ENCODE measurements around the gene PIM1. TPM values are rescaled to one million over a fixed set of nuclear protein-coding genes. Genes with fewer than 3 reads are reported as not detected.
A peak's percentile ranks its signal among the peaks of the same experiment; 100 is the strongest.
"Not testable (repeated sequence)": the region's sequence is repeated elsewhere in the genome, so short reads cannot be mapped to it uniquely, and the experiment has no call there.

Gene PIM1
- total RNA-seq, 6 experiments from 2014 or later: 3.6 to 6.3 (median 5.1) TPM

DNA sequence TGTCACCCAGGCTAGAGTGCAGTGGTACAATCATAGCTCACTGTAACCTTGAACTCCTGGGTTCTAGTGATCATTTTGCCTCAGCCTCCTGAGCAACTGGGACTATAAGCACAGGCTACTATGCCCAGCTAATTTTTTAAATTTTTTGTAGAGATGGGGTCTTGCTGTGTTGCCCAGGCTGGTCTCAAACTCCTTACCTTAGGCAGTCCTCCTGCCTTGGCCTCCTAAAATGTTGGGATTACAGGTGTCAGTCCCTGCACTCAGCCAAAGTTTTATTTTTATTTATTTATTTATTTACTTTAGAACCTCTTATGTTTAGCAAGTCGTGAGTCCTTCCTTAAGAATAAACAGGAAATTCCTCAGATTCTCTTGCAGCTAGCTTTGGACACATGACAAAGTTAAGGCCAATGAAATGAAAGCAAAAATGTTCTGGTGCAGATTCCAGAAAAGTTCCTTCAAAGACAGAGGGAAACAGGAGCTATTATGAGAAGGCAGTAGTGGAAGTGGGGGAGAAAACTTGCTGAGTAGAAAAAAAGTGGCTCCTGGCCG, 19.1 kb downstream of the PIM1 start:
- H3K4me1 Mint-ChIP-seq (ENCODE audit: low read depth): peaks cover 19% of the 10 kb centered on the region
- H3K4me3 Mint-ChIP-seq: peak overlapping the region; percentile 28; the same call in 1 of the 2 replicates
- H3K27me3 Mint-ChIP-seq (ENCODE audit: insufficient read depth): peaks cover 3% of the 10 kb centered on the region; the same call in 1 of the 2 replicates
- 0 out of 2 replicates have a peak, but pooled peaks cover 4% of the 10 kb centered on the region for H3K9me3 Mint-ChIP-seq
- TF ChIP-seq, protein P1, sequence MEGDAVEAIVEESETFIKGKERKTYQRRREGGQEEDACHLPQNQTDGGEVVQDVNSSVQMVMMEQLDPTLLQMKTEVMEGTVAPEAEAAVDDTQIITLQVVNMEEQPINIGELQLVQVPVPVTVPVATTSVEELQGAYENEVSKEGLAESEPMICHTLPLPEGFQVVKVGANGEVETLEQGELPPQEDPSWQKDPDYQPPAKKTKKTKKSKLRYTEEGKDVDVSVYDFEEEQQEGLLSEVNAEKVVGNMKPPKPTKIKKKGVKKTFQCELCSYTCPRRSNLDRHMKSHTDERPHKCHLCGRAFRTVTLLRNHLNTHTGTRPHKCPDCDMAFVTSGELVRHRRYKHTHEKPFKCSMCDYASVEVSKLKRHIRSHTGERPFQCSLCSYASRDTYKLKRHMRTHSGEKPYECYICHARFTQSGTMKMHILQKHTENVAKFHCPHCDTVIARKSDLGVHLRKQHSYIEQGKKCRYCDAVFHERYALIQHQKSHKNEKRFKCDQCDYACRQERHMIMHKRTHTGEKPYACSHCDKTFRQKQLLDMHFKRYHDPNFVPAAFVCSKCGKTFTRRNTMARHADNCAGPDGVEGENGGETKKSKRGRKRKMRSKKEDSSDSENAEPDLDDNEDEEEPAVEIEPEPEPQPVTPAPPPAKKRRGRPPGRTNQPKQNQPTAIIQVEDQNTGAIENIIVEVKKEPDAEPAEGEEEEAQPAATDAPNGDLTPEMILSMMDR (IDR thresholded peaks at IDR 0.05): no peak
- DNase-seq: peak; percentile 10
- no peaks in the 10 kb centered on the region for H3K36me3 Mint-ChIP-seq (ENCODE audit: low read depth)
- H3K27ac Mint-ChIP-seq: no peak overlapping the region

DNA sequence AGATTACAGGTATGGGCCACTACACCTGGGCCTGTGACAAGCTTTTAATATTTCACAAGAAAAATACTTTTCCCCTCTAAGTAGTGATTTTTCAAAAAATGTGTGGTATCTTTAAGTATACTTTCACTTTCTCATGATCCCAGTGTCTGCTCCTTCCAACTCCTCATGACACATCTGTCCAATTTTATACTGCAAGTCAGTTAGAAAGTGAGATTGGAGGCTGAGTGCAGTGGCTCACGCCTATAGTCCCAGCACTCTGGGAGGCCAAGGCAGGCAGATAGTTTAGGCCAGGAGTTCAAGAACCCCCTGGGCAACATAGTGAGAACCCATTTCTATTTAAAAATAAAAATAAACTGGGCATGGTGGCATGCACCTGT, 20.2 kb downstream of the PIM1 start:
- Mint-ChIP-seq H3K4me3 (no peak overlapping the region), H3K27ac (no peak overlapping the region), H3K4me1 (ENCODE audit: low read depth) (peaks cover 19% of the 10 kb centered on the region), H3K9me3 (0 out of 2 replicates have a peak, but pooled peaks cover 4% of the 10 kb centered on the region), H3K36me3 (ENCODE audit: low read depth) (no peaks in the 10 kb centered on the region), H3K27me3 (ENCODE audit: insufficient read depth) (peaks cover 3% of the 10 kb centered on the region; the same call in 1 of the 2 replicates)
- TF ChIP-seq, protein P1 (IDR thresholded peaks at IDR 0.05): no peak
- DNase-seq: no peak

DNA sequence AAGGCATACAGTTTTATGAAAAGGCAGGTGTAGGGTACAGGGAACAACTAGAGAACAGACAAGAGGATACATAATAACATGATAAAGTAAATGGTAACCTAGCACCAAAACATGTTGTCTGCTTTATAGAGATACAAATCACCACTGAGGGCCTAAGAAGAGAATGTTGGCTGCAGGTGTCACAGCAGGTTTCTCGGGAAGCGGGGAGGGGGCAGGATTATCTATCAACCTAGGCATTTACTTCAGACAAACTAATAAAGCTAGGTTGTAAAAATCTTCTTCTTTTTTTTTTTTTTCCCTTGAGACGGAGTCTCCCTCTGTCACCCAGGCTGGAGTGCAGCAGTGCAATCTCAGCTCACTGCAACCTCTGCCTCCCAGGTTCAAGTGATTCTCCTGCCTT, 22.7 kb downstream of the PIM1 start:
- Mint-ChIP-seq H3K4me1 (ENCODE audit: low read depth) (peaks cover 19% of the 10 kb centered on the region), H3K27me3 (ENCODE audit: insufficient read depth) (no peaks in the 10 kb centered on the region), H3K4me3 (no peak overlapping the region), H3K27ac (no peak overlapping the region), H3K36me3 (ENCODE audit: low read depth) (no peaks in the 10 kb centered on the region), H3K9me3 (0 out of 2 replicates have a peak, but pooled peaks cover 4% of the 10 kb centered on the region)
- TF ChIP-seq, protein P1 (IDR thresholded peaks at IDR 0.05): no peak
- DNase-seq: no peak

DNA sequence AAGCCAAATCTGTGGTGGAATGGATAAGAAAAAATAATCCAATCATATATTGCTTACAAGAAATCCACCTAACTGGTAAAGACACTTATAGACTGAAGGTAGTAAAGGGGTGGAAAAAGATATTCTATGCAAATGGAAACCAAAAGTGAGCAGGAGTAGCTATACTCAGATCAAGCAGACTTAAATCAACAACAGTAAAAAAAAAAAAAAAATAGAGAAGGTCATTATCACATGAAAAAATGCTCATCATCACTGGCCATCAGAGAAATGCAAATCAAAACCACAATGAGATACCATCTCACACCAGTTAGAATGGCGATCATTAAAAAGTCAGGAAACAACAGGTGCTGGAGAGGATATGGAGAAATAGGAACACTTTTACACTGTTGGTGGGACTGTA, 24.9 kb downstream of the PIM1 start:
- not testable (repeated sequence) for H3K4me3 Mint-ChIP-seq; H3K27me3 Mint-ChIP-seq (ENCODE audit: insufficient read depth); H3K9me3 Mint-ChIP-seq; H3K27ac Mint-ChIP-seq; DNase-seq; H3K36me3 Mint-ChIP-seq (ENCODE audit: low read depth)
- H3K4me1 Mint-ChIP-seq (ENCODE audit: low read depth): peaks cover 10% of the 10 kb centered on the region; the same call in 1 of the 2 replicates

DNA sequence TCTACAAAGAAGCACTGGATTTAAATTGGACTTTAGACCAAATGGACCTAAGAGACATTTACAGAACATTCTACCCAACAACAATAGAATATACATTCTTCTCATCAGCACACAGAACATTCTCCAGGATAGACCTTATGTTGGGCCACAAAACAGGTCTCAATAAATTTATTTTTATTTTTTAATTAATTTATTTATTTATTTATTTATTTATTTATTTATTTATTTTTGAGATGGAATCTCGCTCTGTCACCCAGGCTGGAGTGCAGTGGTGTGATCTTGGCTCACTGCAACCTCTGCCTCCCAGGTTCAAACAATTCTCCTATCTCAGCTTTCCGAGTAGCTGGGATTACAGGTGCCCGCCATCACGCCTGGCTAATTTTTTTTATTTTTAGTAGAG, 26.5 kb downstream of the PIM1 start:
- H3K4me1 Mint-ChIP-seq (ENCODE audit: low read depth); H3K4me3 Mint-ChIP-seq; DNase-seq; H3K9me3 Mint-ChIP-seq; H3K27ac Mint-ChIP-seq; H3K36me3 Mint-ChIP-seq (ENCODE audit: low read depth): not testable (repeated sequence)
- peaks cover 12% of the 10 kb centered on the region for H3K27me3 Mint-ChIP-seq (ENCODE audit: insufficient read depth)

DNA sequence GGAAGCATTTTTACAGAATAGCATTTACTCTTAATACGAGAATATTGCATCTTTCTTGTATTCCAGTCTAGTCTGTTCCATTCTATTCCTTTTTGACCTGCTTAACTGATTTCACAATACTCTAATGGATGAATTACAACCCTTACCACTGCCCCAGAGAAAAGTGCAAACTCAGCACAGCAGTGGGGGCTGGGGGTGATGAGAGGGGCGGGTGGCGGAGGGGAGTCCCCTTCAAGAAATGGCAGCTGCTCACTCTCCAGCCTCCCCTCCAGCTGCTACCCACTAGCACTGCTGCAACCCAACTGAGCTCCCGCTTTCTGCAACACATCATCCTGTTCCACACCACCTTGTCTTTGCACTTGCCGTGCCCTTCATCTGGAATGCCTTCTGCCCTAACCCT, 30.1 kb downstream of the PIM1 start:
- no peaks in the 10 kb centered on the region for H3K9me3 Mint-ChIP-seq
- DNase-seq: no peak
- H3K4me1 Mint-ChIP-seq (ENCODE audit: low read depth): peaks cover 8% of the 10 kb centered on the region
- peaks cover 12% of the 10 kb centered on the region for H3K27me3 Mint-ChIP-seq (ENCODE audit: insufficient read depth)
- H3K36me3 Mint-ChIP-seq (ENCODE audit: low read depth): no peaks in the 10 kb centered on the region
- H3K4me3 Mint-ChIP-seq: no peak overlapping the region
- no peak overlapping the region for H3K27ac Mint-ChIP-seq
- TF ChIP-seq, protein P1 (IDR thresholded peaks at IDR 0.05): no peak
